NCI-H345 treated with DMSO at 0.1 percent for 48 hours (cell line): ENCODE data around the gene ADGRF5.

Experiments
- DNase-seq: peaks from one replicate; lab custom pipeline; 2025; ENCODE audit not compliant: unreplicated experiment; lab: John Stamatoyannopoulos, UW

The ADGRF5 gene

DNA sequence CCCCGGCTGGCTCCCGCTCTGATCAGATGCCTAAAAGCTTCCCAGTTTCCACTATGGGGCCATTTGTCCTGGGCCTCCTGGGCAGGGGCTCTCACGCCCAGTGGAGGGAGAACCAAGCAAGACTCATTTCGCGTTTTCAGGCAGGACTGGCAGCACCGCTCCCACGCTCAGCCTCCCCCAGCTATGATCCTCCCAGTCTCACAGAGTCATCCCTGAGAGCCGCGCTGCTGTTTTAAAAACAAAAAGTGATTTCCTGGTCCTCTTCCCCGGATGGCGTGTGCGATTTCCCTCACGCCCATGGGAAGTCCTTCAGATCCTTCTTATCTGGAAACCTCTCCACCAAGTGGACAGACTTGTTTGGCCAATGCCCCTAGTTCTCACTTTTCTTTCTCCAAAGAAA lies at the start of gene ADGRF5:
Gene ADGRF5, minus strand, starts transcription at position 208 of the 400 bp plus-strand sequence. CDS start 15,176 bp downstream, outside the sequence.
- DNase-seq: no peak

GRCh38 chr6:46969206-46969605 lies 47.5 kb upstream of the ADGRF5 start:
- DNase-seq: no peak

GRCh38 chr6:46967826-46968349 lies 46.1 kb upstream of the ADGRF5 start:
- DNase-seq: no peak

GRCh38 chr6:46964716-46965519 lies 43.2 kb upstream of the ADGRF5 start:
- DNase-seq: no peak

GRCh38 chr6:46963626-46964025 lies 41.9 kb upstream of the ADGRF5 start:
- no peak for DNase-seq

DNA sequence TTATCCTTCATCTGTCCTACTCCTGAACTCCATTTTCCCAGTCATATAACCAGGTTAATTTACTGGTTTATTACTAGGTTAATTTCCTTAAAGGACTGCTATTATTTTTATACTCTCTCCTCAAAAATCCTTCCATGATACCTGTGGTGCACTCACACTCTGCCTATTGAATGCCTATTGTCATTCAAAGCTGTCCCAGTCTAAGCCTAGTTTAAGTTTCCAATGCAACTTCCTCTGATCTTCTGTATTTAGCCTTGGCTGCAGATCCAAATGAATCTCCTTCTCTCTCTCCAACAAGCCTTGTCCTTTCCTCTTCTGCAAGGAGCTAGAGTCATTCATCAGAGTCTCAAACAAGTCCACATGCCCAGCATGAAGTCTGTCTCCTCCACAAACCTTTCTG lies 41.3 kb upstream of the ADGRF5 start:
- no peak for DNase-seq

- no peak for DNase-seq
Measured at GRCh38 chr6:46961711-46962110, 40.0 kb upstream of the ADGRF5 start.

DNA sequence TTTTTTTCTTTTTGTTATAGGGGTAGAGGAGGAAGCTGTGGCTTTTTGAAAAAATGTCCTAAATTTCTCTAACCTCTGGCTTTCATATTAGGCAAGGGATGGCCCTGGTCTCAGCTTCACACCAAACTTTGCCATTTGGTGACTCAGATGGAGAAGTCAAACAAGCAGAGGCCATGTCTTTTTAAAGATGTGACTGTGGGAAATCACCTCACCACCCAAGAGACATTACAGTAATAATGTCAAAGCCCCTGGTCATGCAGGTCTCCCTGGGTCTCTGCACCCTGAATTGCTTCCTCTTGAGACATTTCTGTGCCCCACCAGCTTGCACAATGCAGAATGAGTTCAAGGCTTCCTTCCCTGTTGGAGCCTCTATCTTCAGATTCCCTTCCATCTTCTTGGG lies 39.5 kb upstream of the ADGRF5 start:
- no peak for DNase-seq

DNA sequence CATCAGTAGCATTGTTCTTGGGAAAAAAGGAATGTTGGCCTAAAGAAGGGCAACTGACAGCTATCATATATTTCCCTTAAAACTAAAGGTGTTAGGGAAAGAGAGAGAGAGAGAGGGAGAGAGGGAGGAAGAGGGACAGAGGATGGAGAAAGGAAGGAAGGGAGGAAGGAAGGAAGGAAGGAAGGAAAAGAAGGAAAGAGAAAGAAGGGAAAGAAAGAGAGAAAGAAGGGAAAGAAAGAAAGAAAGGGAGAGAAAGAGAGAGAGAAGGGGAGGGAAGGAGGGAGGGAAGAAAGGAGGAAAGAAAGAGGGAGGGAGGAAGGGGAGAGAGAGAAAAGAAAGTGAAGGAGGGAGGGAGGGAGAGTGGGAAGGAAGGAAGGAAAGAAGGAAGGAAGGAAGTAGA lies 37.7 kb upstream of the ADGRF5 start:
- DNase-seq: no peak

DNA sequence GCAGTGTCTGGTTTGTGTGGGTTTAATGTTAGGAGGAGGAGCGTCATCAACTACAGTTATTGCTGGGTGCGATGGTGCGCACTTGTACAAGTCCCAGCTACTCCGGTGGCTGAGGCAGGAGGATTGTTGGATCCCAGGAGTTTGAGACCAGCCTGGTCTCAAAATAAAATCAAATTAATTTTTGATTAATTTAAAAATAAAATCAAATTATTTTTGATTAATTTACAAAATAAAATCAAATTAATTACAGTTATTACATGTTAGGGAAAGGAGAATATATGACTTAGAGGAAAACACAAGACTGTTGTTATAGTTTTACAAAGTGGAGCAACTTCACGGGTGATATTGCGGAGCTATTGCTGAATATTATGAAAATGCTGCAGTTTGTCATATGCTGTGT lies 34.7 kb upstream of the ADGRF5 start:
- DNase-seq: no peak

DNA sequence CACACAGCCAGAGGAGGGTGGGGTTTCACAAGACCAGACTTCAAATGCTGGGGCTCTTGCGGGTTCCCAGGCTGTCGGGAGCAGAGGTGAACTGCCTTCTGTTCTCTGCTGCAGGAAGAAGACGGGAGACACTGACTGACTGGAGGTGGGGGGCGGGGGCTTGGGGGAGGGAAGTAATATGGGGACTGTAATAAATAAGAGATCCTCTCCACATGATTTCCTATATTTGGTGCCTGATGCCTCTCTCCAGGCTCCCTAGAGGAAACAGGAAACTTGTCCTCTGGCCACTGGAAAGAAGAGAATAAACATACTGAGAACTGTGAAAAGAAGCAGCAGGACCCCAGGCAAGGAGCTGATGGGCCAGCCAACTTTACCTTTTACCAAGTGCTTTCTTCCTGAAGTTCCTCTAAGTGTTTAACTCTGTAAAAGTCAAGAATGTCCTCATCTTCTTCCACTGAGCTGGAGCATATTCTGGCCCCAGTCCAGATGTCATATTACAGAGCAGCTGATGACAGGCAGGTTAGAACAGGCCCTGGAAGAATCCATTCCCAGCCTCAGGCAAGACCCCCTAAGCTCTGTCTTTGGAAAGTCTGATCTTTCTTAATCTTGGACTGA lies 33.2 kb upstream of the ADGRF5 start:
- DNase-seq: no peak

- DNase-seq: no peak
Measured at GRCh38 chr6:46953921-46954320, 32.2 kb upstream of the ADGRF5 start.

DNA sequence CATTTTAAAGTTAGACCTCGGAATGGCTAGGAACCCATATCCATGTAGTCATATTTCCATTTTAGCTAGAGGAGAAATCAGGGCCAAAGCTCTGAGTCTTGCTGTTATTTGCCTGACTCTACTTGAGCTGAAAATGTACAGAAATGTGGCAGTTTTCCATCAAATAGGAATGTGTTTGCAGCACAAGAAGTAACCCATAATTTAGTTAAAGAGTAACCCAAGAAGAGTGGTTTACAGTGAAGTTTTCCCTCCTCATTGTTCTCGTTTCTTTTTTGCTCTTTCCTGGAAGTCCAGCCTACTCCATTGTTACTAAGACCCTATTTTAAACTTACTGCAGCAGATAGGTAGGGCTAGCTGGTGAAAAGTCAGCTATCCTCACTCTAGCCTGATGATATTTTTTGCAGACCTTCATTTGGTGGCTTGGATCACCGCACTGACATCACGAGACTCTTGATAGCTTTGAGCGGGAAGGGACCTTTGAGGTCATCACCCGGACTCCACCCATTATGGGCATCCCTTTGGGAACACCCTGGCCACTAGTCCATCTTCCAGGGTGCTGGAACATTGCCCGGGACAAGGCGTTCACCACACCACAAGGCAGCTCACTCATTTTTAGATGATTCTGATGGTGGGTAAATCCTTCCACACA lies 28.0 kb upstream of the ADGRF5 start:
- DNase-seq: no peak

GRCh38 chr6:46948699-46949098 lies 27.0 kb upstream of the ADGRF5 start:
- DNase-seq: no peak

DNA sequence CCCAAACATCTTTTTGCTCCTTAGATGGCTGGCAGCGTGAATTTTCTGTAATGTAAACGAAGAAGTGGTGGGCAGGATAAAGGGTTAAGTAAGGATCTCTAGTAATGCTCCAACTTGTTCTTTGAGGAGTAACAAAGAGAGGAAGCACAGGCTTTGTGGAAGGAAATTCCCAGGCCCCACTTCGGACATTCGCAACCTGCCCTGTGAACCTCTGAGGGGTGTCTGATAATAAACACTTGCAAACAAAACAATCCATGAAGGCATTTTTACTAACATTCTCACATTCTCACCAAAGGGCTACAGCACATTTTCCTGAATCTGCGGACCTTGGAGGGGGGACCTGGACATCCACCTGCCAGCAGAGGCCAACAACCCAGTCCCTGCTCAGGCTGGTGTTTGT lies 25.8 kb upstream of the ADGRF5 start:
- DNase-seq: no peak

DNA sequence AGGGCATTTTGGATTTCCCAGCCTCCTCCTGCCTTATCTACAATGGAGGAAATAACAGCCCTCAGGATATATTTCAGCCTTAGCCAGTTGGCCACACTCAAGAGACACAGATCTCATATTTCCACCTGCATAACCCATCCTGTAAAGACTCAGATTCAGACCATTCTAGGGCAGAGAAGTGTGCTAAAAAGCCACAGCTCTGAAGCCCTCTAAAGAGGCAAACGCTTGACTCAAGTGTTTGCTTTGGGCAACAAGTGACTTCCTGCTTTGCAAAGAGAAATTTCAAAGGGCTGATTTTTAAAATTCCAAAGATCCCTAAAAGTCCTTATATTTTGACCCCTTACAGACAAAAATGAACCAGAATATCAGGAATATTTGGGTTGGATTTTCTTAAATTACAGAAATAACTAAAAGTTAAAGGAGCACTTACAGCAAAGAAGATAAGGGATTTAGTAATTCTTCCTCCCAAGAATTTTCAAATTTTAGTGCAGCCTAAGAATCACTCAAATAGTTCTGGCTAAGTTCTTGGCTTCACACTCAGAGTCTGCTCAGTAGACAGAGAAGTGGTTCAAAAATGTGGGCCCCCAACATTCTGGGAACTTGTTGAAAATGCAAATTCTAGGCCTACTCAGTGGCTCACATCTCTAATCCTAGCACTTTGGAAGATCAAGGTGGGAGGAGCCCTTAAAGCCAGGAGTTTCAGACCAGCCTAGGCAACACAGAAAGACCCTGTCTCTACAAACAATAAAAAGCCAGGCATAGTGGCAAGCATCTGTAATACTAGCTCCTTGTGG lies 18.9 kb upstream of the ADGRF5 start:
- no peak for DNase-seq

DNA sequence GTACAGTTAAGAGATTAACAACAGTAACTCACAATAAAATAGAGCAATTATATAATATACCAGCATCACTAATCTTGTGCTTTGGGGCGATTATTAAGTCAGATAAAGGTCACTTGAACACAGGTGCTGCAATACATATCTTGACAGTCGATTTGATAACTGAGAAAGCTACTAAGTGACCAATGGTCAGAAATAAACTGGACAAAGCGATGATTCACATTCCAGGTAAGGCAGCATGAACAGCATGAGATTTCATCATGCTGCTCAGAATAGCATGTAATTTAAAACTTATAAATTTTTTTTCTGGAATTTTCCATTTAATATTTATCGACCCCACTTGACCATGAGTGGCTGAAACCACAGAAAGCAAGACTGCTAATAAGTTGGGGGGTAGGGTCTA lies 15.9 kb upstream of the ADGRF5 start:
- DNase-seq: no peak

- no peak for DNase-seq
Measured at GRCh38 chr6:46935687-46936086, 13.9 kb upstream of the ADGRF5 start.

DNA sequence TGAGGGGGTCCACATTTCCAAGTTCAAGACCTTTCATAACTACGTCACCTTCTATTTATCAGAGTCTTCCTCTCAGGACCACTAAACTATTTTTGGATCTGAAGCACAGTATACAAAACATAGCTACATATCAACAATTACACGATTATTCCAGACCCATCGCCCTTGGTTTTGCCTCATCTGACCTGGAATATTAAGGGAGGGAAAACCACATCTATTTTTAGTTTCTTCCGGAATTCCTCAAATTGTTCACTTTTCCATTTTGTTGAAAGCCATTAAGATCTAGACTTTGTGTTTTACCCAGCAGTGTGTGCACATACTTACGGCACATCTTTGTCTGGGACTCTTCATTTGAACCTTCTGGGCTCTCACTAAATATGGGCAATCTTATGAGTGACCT lies 12.0 kb upstream of the ADGRF5 start:
- DNase-seq: no peak

DNA sequence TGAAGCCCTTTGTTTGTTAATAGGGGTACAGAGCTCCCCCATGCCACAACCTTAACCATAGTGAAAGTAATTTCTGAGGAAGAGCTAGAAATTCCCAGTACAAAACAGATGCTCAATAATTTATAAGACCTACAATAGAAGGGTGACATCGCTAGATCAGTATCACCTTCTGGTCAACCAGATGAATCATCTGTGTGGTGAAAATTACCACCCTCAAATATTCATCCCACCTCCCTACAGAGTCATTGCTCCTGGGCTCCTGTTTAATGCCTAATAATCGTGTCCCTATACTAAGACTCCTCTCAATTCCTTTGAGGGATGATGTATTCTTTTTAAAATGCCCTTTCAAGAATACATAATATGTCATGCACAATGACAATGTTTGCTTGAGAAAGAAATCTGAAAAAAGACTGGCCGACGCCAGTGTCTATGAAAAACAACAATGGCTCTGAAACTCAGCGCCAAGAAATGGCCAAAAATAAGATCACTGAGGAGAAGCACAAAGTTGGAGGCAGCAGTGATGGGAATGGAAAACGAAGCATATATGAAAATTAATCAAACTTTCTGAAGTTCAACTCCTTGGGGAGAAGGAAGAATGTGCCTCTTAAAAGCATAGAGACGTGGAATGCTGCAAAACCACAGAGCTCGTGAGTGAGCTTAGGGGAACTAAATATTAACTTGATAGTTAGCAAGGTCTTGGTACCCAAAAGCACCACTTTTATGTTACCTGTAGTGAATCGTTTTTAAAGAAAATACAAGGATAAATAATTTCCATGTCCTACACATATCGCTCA lies 11.0 kb upstream of the ADGRF5 start:
- no peak for DNase-seq
